Smooth muscle cell (in vitro differentiated cells): ENCODE results near the gene CLTC. TPM values are rescaled to one million over a fixed set of nuclear protein-coding genes. Genes with fewer than 3 reads are reported as not detected.
A peak's percentile ranks its signal among the peaks of the same experiment; 100 is the strongest.

Experiments
- DNase-seq: peaks from one replicate; lab custom pipeline; 2025; ENCODE audit not compliant: unreplicated experiment; lab: John Stamatoyannopoulos, UW
- H2AFZ ChIP-seq: fragments of 200-600 bp; sonication (generic); 2 replicates; pipeline ENCODE4 v1.6.0; 2016; ENCODE audit warnings: antibody characterized with exemption, low read depth, mild to moderate bottlenecking
- H3F3A ChIP-seq: fragments of 200-600 bp; sonication (generic); 2 replicates; pipeline ENCODE4 v1.6.0; 2017; ENCODE audit warnings: antibody characterized with exemption, low read depth
- H3K27ac ChIP-seq: fragments of 200-600 bp; sonication (generic); 2 replicates; pipeline ENCODE4 v1.5.1; 2016; ENCODE audit warnings: low read depth, mild to moderate bottlenecking
- H3K27me3 ChIP-seq: fragments of 200-600 bp; sonication (generic); 2 replicates; pipeline ENCODE4 v1.6.1; 2016; ENCODE audit warnings: low read depth, mild to moderate bottlenecking
- H3K36me3 ChIP-seq: fragments of 200-600 bp; sonication (generic); 2 replicates; pipeline ENCODE4 v1.5.1; 2016; ENCODE audit warnings: low read depth
- H3K4me1 ChIP-seq: fragments of 200-600 bp; sonication (generic); 2 replicates; pipeline ENCODE4 v1.5.1; 2016; ENCODE audit warnings: low read depth
- H3K4me2 ChIP-seq: fragments of 200-600 bp; sonication (generic); 2 replicates; pipeline ENCODE4 v1.6.0; 2016; ENCODE audit warnings: mild to moderate bottlenecking
- H3K4me3 ChIP-seq: fragments of 200-600 bp; sonication (generic); 2 replicates; pipeline ENCODE4 v1.5.1; 2016; ENCODE audit warnings: mild to moderate bottlenecking
- H3K79me2 ChIP-seq: fragments of 200-600 bp; sonication (generic); 2 replicates; pipeline ENCODE4 v1.6.0; 2016; ENCODE audit warnings: low read depth, mild to moderate bottlenecking
- H3K9ac ChIP-seq: fragments of 200-600 bp; sonication (generic); 2 replicates; pipeline ENCODE4 v1.6.0; 2016; ENCODE audit warnings: low read depth
- H3K9me3 ChIP-seq: fragments of 200-600 bp; sonication (generic); replicated peaks from 2 replicates; pipeline ENCODE4 v1.5.1; 2016; ENCODE audit warnings: low read depth
- H4K20me1 ChIP-seq: fragments of 200-600 bp; sonication (generic); 2 replicates; pipeline ENCODE4 v1.6.0; 2016; ENCODE audit warnings: low read depth
- WGBS: methylation state at CpG from one replicate; pipeline ENCODE4 v1.1.7; 2016; ENCODE audit warnings: low lambda C conversion rate; 5-methylcytosine and 5-hydroxymethylcytosine counted together
- polyA plus RNA-seq: library from polyadenylated mRNA; unstranded; fragments of >200 nt; fragmentation: Nextera tagmentation; extraction: Ambion mirVana; gene quantifications from 2 replicates; pipeline ENCODE4 v1.2.1, GENCODE V29; 2016
- total RNA-seq: library from RNA; depleted of rRNA; stranded (reverse); fragments of >200 nt; gene quantifications from 2 replicates; pipeline ENCODE4 v1.2.3, GENCODE V29; 2014
- TF ChIP-seq, protein P1 (sequence below): fragments of 200-600 bp; sonication (generic); IDR thresholded peaks from 2 replicates; pipeline ENCODE4 v1.5.1; 2017; ENCODE audit warnings: borderline replicate concordance, mild to moderate bottlenecking, antibody characterized with exemption; ENCODE audit not compliant: insufficient read depth, poor library complexity, severe bottlenecking

The CLTC gene
- total and polyA plus RNA-seq, 2 experiments from 2014 or later, result 102 to 362 TPM

DNA sequence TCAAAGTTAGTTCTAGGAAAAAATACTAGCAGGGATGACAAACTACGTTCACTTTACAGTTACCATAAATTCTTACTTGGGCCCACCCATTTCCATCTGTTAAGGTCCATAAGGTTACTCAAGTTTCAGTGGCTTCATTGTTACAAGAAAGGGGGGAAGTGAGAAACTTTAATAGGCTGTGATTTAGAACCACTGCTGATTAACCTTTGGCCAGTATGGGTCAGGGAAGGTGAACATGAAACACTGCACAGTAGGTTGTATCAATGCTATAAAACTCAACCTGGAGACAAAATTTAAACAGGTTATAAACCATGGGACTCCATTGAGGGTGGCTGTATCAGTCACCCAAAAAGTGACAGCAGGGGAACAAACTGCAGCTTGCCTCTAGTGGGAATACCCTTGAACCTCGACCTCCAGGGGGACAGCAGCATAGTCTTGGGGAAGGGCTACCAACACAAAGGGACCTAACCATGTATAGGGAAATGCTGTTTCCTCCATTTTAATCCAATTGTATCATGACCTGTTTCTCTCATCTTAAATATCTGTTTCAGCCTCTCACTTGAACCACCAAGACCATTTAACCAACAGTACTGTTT, 77.1 kb downstream of the CLTC start:
- Histone ChIP-seq H3K4me1 (no peaks in the 10 kb centered on the region), H2AFZ (no peak overlapping the region), H3K36me3 (peaks cover 32% of the 10 kb centered on the region), H3K79me2 (peaks cover 89% of the 10 kb centered on the region), H4K20me1 (peaks cover 84% of the 10 kb centered on the region), H3F3A (peaks cover 62% of the 10 kb centered on the region), H3K4me2 (no peak overlapping the region), H3K27ac (peak overlapping the region; percentile 45), H3K4me3 (no peak overlapping the region), H3K27me3 (no peaks in the 10 kb centered on the region), H3K9ac (no peak overlapping the region), H3K9me3 (no peaks in the 10 kb centered on the region)
- DNase-seq, result no peak
- 94% methylated on average over 2 of the region's 2 CpGs for whole genome bisulfite sequencing
- TF ChIP-seq, protein P1, sequence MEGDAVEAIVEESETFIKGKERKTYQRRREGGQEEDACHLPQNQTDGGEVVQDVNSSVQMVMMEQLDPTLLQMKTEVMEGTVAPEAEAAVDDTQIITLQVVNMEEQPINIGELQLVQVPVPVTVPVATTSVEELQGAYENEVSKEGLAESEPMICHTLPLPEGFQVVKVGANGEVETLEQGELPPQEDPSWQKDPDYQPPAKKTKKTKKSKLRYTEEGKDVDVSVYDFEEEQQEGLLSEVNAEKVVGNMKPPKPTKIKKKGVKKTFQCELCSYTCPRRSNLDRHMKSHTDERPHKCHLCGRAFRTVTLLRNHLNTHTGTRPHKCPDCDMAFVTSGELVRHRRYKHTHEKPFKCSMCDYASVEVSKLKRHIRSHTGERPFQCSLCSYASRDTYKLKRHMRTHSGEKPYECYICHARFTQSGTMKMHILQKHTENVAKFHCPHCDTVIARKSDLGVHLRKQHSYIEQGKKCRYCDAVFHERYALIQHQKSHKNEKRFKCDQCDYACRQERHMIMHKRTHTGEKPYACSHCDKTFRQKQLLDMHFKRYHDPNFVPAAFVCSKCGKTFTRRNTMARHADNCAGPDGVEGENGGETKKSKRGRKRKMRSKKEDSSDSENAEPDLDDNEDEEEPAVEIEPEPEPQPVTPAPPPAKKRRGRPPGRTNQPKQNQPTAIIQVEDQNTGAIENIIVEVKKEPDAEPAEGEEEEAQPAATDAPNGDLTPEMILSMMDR, result no peak

DNA sequence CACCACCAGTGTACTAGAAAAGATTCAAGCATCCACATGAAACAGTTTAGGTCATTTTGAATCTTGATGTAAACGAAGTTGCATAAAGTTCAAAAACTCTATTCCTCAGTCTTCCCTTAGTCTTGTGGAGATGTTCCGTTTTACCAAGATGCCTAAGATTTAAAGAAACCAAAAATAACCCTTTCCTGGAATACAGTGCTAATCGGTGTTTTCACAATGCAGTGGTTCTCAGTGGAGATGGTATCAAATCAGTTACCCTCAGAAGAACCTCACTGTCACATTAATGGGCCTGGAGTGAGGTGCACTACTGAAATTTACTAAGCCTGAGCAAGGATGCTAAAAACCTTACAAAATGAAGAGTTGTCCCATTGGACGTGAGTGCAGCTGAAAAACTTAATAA, 78.4 kb downstream of the CLTC start:
- peaks cover 23% of the 10 kb centered on the region for H3K36me3 ChIP-seq

DNA sequence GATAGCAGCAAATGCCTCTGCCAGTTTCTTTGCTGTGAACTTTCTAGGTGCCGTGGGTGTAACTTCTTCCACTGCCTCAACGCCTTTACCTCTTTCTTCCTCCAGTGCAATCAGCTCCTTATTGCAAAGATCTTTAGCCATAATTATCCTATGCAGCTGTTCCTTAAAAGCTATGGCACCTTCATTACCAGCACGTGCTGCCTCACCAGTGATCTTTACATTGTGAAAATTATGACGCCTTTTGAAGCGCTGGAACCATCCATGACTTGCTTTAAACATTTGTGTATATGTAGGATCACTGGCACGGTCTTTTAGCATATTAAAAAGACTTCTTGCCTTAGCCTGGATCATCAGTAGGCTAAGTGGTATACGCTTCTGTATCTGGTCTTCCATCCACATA, 79.5 kb downstream of the CLTC start:
- Histone ChIP-seq H3K4me1 (no peaks in the 10 kb centered on the region), H3K9me3 (no peaks in the 10 kb centered on the region), H4K20me1 (peaks cover 100% of the 10 kb centered on the region), H3K27me3 (no peaks in the 10 kb centered on the region), H3K36me3 (peaks cover 16% of the 10 kb centered on the region), H3K27ac (no peak overlapping the region), H3K4me3 (no peak overlapping the region), H3K79me2 (peaks cover 96% of the 10 kb centered on the region), H3K9ac (no peak overlapping the region), H3F3A (peaks cover 50% of the 10 kb centered on the region), H3K4me2 (no peak overlapping the region), H2AFZ (no peak overlapping the region)
- DNase-seq, result no peak
- TF ChIP-seq, protein P1, result no peak
- 96% methylated on average over 7 of the region's 7 CpGs for WGBS

More for the DNA sequence above, 78.4 kb downstream of the CLTC start:
- no peak for DNase-seq
- H4K20me1 ChIP-seq, result peaks cover 98% of the 10 kb centered on the region
- no peaks in the 10 kb centered on the region for H3K9me3 ChIP-seq
- H3K4me1 ChIP-seq, result no peaks in the 10 kb centered on the region
- 89% methylated on average over 4 of the region's 4 CpGs for WGBS
- no peaks in the 10 kb centered on the region for H3K27me3 ChIP-seq
- no peak overlapping the region for H3K4me3 ChIP-seq
- peaks cover 57% of the 10 kb centered on the region for H3F3A ChIP-seq
- H2AFZ ChIP-seq, result no peak overlapping the region
- no peak overlapping the region for H3K4me2 ChIP-seq
- TF ChIP-seq, protein P1, result no peak
- no peak overlapping the region for H3K27ac ChIP-seq
- H3K79me2 ChIP-seq, result peaks cover 95% of the 10 kb centered on the region
- H3K9ac ChIP-seq, result no peak overlapping the region

DNA sequence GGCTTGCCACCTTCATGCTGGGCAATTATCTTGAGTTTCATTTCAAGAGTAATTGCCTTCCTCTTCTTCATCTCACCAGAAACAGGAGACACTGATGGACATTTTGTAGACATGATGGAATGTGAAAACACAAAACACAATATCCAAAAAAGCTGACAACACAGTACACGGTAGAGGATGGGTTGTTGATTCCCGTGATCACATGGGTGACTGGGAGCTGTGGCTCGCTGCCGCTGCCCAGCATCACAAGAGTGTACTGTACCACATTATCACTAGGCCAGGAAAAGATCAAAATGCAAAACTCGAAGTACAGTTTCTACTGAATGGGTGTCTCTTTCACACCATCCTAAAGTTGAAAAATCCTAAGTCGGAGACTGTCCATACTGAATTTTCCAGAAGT, 80.1 kb downstream of the CLTC start:
- 96% methylated on average over 6 of the region's 6 CpGs for WGBS
- Histone ChIP-seq H2AFZ (no peak overlapping the region), H3K9me3 (no peaks in the 10 kb centered on the region), H3K9ac (no peak overlapping the region), H3K4me2 (no peak overlapping the region), H3K4me3 (no peak overlapping the region), H3K36me3 (peaks cover 10% of the 10 kb centered on the region), H3K27me3 (no peaks in the 10 kb centered on the region), H3K4me1 (no peaks in the 10 kb centered on the region), H3F3A (peaks cover 45% of the 10 kb centered on the region), H3K79me2 (peaks cover 96% of the 10 kb centered on the region), H3K27ac (no peak overlapping the region), H4K20me1 (peaks cover 98% of the 10 kb centered on the region)
- TF ChIP-seq, protein P1, result no peak
- no peak for DNase-seq
